HG03469 (cell line): Measurements from ENCODE around the gene MINK1.
"Not testable (repeated sequence)": the region's sequence is repeated elsewhere in the genome, so short reads cannot be mapped to it uniquely, and the experiment has no call there.

Source experiments
- ATAC-seq: cut with Tn5 transposase; IDR thresholded peaks from one replicate; pipeline ENCODE4 v1.9.1; 2021; ENCODE audit warnings: mild to moderate bottlenecking, moderate library complexity, moderate number of reproducible peaks; ENCODE audit not compliant: unreplicated experiment

MINK1 gene

DNA sequence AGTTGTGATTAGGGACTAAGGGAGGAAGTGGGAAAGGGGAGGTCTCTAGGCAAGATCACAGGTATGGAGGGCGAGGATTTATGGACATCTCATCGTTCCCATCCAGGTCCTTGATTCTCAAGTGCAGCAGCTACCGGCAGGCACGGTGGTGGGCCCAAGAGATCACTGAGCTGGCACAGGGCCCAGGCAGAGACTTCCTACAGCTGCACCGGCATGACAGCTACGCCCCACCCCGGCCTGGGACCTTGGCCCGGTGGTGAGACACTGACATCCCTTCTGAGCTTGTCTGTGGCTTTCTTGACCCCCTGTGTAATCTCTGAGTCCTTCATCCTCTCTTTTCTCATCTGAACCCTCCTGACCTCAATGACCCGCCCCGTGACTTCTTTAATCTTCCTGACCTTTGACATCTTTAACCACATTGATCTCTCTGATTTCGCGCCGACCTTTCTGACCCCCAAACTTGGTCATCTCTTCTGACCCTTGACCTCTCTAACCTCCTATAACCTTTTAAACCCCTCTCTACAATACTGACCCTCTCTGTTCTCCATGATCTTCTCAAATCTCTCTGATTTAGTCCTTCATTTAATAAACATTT, 22.3 kb upstream of the MINK1 start:
- no peak for ATAC-seq

DNA sequence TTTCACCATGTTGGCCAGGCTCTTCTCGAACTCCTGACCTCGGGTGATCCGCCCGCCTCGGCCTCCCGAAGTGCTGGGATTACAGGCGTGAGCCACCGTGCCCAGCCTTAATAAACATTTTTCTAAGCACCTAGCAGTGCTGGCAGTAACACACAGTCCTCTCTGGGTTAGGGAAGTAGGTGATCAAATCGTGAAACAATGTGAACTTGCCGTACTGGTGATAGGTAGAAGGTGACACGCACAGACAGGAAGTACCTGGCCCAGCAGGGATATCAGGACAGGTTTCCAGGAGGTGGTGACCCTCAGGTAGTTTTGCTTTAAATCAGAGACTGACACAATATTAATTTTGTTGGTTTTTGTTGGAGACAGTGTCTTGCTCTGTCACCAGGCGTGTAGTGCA, 21.7 kb upstream of the MINK1 start:
- ATAC-seq: no peak

DNA sequence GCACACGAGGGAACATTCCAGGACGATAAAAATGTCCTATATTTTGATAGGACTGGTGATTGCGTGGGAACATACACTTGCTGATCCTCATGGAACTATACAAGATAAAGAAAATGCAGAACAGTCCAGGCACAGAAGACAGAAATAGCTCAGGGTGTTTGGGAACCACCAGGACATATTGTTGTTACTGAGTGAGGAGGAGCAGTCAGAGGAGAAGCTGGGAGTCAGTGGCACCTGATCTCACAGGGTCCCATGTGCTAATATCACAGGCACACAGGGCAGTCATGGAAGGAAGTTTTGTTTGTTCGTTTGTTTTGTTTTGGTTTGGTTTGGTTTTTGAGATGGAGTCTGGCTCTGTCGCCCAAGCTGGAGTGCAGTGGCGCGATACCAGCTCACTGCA, 20.4 kb upstream of the MINK1 start:
- no peak for ATAC-seq

DNA sequence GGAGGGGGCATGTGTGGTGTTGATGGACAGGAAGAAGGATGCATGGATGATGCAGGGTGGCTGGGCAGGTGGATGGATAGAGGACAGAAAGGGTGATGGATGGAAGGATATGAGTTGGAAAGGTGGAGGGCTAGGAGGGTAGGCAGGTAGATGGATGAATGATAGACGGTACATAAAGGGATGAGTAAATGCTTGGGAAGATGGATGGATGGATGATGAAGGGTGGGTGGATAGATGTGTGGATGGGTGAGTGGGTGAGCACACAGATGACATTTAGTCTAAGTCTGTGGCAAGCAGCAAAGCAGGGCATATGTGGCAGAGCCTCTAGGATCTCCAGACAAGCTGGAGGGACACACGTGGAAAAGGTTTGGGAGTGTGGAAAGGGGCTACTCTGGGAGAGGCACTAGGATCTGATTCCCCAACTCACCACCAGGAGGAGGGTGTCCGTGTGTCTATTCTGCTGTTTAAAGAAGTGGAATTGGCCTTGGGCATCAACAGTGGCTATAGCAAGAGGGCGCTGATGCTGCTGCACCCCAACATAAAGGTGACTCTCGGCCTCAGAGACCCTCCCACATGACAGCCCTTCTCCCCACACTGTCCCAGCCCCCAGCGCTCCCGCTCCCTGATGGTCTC, 18.0 kb upstream of the MINK1 start:
- no peak for ATAC-seq

DNA sequence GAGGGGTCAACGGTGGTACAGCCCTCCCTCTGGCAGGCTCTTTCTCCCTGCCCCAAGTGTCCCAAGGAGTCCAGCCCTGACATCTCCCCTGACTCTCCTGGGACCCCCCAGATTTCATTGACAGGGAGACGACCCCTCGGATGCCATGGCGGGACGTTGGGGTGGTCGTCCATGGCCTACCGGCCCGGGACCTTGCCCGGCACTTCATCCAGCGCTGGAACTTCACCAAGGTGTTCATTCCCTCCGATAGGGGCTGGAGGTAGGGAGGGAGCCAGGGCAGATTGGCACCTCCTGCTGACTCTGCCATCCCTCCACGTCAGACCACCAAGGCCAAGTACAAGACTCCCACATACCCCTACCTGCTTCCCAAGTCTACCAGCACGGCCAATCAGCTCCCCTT, 16.3 kb upstream of the MINK1 start:
- no peak for ATAC-seq

DNA sequence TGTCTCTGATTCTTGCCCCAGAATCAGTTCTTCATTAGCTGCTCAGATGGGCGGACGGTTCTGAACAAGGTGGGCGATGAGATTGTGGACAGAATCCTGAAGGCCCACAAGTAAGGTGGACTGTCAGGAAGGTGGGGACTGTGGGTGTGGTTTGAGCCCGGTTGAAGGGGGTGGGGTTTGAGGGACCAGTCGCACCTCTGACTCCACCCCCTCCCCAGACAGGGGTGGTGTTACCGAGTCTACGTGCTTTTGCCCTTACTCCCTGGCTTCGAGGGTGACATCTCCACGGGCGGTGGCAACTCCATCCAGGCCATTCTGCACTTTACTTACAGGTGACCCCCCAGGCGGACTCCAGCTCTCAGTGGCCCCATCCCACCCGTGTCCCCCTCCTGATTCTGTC, 14.9 kb upstream of the MINK1 start:
- ATAC-seq: no peak

DNA sequence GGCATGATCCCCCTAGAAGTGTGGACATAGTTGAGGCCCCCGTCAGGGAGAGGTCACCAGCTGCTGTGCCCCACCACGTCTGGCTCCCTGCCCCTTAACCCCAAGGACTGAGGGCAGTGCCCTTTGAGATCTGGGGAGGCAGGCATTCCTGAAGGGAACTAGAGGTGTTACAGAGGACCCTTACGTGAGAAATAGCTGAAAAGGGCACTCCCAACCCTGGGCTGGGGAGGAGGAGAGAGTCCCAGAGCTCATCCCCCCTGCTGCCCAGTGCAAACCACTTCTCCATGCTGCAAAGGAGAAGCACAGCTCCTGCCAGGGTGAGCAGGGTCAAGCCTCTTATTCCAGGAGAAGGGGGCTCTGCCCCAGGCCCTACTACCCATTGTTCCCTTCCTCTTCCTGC, 10.3 kb upstream of the MINK1 start:
- no peak for ATAC-seq

DNA sequence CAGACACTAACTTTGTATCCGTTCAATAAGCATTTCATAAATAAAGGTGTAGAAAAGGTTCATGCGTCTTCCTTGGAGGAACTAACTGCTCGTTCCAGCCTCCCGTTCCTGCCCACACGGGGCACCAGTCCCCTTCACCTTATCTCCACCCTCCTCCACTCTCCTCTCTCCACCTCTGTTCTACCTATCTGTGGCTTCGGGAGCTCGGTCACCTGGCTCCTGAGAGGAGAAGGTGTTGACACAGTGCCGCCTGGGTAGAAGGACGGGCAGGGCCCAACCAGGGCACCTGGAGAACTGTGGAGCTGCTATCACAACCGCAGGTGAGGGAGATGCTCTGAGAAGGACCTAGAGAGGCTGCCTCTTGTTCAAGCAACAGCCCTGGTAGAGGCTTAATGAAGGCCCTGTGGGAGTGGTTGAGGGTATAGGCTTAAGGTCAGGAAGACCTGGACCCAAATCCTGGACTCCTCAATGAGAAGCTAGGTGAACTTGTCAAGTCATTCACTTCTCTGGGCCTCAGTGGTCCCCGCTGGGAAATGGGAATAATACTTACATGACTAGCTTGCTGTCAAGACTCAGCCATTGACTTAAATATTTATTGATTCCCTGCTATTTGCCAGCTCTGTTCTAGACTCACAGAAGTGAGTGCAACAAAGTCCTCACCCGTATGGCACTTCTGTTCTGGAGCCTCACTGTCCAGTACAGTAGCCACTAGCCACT, 9.6 kb upstream of the MINK1 start:
- no peak for ATAC-seq

DNA sequence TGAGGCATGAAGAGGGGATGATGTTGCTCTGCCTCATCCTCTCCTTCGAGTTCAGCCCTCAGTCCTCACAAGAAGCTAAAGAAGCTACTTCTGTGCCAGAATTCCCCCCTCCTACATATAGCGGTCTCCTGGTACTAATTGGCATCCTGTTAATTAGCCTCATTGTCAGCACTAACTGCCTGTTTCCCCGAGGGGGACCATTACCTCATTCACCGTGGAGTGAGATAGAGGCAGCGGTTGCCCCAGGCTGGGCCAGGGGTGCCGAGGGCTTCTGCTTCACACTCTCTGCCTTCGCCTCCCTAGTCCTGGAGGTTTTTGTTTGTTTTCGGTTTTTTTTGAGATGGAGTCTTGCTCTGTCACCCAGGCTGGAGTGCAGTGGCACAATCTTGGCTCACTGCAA, 5.7 kb upstream of the MINK1 start:
- ATAC-seq: no peak

DNA sequence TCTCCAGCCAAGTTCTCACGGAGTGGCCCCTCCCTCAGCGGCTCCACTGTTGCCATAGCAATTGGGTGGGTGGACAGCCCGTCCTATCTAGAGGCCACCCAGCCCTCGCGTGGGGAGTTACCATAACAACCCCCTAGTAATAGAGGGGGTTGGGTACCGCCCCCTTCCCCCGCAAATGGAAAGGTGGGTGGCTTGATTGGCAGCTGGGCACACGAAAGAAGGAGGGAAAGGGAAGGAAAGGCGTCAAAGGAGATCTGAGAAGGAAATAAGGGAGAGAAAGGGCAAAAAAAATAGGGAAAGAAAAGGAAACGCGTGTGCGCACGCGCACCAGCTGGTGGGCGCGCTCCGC, 337 bp upstream of the MINK1 start:
- ATAC-seq: not testable (repeated sequence)

DNA sequence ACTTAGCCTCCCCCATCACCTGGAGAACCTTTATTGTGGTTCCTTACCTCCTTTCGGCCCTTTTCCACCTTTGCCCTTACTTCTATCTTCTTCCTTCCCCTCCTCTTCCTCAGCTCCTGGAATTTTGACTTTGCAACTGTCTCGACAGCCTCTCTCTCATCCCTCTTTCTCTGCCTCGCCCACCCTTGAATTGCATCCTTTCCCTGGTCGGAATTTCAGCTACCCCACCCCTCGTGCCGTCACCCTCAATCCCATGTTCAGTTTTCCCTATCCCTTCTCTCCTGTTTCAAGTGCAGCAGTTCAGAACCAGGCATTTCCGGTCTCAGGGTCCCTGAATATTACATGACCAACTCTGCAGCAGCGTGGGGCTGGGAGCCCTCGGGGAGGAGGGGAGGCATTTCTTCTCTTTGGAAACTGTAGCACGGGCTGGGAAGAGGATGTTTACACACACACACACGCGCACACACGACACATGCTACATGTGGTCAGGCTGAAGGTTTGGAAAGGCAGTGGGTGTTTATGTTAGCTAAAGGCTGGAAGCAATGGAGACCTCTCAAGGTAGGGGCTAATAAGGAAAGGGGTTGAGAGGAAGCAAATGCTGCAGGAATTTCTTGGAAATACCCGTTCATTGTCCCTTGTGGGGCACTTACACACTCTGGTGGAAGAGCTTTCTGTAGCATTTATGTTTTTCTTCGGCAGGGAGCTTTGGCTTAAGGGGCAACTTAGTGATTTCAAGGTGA, 971 bp downstream of the MINK1 start:
- ATAC-seq: no peak

DNA sequence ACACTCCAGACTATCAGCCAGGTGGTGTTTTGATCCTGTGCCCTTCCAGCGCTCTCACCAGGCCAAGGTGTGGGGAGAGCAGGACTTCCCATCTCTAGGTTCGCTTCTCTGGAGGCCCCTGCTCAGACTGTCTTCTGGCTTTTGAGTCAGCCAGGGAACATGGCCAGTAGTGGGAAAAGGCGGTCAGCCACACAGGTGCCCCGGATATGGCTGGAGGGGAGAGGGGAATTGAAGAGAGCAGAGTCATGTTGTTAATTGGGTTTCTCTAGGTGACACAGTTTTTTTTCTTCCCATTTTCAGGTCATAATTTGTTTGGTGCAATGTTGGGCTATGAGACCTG, 1.5 kb downstream of the MINK1 start:
- ATAC-seq: no peak

DNA sequence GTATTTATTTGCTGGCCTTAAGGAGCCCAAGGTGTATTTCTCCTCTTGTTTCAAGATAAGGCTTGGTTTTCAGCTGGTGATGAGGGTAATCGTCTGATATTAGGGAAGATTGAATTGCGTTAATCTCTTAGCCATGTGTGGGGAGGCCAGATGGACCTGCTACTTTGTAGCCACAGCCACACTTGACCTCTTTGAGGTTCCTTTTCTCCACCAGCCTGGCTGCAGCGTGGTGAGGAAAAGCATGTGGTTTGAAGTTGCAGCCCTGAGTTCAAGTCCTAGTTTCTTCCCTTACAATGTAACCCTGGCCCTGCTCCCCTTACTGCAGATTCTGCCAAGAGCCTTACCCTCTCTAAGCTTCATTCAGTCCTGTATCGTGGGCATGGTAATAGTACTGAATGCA, 3.1 kb downstream of the MINK1 start:
- no peak for ATAC-seq

DNA sequence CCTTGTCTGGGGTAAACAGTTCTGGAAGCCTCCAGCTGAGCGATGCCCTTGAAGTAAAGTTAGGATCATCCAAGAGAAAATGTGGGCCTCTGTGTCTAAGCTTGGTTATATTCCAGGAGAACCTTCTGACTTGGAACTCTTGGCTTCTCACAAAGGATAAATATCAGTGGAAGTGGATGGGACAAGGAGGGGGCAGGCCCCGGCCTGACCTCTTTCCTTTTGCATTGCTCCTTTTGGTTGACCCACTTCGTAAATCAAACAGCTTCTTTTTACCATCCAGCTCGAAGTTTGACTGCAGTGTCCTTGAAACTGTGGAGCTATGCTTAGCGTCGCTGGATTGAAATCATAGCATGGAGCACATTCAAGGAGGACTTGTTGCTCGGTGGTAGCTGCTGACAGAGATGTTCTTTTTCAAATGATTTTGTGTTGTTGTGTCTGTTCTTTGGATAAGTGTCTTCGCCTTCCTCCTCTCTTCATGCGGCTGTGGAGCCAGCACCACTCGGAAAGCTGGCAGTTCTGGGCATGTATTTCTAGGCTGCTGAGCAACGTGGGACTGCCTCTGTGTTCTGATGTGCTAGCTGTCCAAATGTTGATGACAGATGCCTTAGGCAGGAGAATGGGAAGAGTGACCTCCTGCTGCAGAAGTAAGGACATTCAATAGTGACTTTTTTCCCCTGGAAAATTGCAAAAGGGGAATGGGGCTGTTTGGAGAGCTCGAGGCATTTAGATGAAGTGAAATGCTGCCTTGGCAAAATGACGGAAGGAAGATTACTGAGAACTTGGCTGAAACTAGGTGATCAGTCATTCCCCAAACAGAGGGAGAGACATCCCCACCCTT, 4.5 kb downstream of the MINK1 start:
- ATAC-seq: no peak

DNA sequence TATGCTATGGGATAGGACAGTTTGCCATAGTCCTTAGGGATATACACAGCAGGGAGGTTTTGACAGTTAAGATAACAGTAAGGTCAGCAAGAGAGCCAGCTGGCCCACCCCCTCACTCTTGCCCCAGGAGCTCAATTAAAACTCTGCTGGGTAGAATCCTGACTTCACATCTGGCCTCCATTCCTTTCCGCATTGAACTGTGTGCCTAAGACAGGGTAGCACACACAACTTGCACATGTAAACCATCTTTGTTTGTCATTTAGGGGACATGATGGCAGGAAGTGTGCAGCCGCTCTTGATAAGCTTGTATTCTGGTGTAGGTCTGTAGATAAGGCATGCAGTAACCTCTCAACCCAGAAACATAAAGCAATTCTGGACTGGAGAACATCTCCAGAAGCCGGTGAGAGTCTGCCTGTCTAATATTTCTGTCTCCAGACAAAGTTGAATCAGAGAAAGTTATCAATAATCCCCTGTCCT, 5.2 kb downstream of the MINK1 start:
- no peak for ATAC-seq

DNA sequence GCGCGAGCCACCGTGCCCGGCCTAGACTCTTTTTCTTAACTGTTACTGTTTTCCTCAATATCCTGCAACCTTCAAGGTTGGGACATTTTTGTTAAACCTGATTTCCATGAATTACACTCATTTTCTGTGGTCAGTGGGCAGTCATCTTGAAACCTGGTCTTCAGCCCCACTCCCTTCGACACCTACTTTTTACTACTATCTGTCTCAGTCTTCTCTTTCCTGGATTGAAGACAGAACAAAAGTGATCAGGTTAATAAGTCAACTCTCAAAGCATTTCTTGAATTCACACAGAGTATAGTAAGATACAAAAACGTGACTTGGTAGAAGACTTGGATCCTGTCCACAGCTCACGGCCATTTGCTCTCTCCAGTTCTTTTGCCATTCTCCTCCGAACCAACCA, 6.1 kb downstream of the MINK1 start:
- no peak for ATAC-seq

DNA sequence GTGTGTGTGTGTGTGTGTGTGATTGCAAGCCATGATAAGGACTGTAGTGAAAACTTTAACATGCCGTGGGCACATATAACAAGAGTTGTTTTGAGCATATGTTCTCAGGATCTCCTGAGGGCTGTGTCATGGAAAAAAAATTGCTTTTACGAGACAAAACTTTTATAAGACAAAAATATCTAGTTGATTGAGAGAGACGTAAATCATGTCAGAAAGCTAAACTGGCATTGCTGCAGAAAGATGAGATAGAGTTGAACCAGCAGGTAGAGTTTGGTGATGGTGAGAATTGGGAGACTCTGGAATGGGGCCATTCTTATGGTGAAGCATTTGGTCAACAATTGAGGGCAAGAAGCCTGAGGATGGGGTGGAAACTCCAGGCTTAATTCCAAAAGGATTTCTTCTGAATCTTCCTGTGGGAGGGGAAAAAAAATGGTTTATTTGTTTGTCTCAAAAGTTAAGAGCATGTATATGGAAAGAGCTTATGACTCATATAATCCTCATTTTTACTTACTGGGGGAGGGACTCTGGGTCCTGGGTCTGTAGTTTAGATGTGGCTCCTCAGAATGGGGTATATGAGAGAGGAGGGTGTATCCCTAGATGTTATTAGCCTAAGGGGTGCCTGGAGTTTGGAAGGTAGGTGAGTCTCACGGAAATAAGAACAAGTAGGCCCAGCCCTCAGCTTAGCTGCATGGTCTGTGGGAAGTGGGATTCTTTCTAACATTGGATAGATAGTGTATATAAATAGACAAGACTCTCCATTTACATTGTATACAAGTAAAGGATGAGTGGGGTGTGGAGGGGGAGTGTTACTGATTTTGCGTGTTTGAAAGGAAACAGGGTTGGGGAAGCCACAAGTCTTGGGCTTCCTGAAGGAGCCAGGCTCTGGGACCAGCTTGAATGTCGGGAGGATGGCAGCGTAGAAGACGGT, 7.1 kb downstream of the MINK1 start:
- no peak for ATAC-seq

DNA sequence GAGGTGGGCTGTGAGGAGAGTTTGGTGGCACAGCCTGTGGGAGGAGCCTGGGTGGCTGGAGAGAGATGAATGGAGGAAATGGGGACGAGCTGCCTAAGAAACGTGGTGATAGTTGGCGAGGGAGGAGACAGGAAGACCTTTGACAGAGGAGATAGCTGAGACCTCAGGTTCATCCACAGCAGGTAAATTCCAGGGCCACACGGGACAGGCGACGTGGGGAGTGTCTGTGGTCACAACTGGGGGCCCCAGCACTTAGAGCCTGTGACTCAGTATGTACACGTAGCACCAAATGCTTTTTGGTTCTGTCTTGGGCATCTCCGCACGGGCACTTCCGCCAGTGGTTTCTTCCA, 7.7 kb downstream of the MINK1 start:
- ATAC-seq: no peak

DNA sequence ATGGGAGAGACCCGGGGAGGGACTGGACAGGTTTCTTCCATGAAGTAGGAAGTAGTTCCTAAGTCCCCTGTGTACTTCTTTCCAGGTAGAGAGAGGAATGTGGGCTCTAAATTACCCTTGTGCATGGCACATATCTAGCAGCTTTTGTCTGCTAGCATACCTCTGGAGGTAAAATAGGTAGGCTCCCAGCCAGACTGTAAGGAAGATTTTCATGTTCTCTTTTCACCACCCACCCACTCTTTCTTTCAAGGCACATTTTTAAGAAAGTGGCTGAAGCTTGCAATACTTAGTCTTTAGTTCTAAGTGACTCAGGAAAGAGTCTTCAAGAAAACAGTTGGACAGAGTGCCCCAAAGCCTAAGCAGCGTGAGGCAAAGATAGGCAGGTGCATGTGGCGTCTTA, 9.2 kb downstream of the MINK1 start:
- no peak for ATAC-seq
